ENCODE results near the gene HCN1.

DNA sequence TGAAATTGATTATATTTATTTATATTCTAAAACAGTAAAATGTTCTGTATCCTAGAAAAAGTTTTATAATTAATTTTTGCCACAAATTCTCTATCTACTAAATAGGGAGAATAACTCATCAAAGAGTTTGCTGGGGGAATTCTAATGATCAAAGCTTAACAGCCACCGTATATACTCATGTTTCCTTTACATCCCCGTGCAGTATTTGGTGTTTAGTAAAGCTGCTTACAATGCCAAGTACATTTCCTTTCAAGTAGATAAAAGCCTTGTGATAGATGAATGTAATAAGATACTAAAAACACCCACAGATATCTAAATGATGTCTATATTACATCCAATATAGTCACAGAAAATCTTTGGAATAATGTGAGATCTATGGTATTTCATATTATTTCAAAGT, 312.2 kb downstream of the HCN1 start:
- TF ChIP-seq POLR2A (IDR thresholded peaks at IDR 0.05; ENCODE audit: low read length) (no peak), GATA1 (IDR thresholded peaks at IDR 0.05; ENCODE audit: low read depth, low read length) (no peak)
